GM10266 (cell line): ENCODE data around the gene ESRP2.

Experiments
- DNase-seq: peaks from one replicate; pipeline ENCODE4 v3.0.0; 2012; ENCODE audit errors: extremely low spot score
- TF ChIP-seq, protein P1 (sequence below): IDR thresholded peaks from 2 replicates; pipeline ENCODE4 v1.5.1; 2012; ENCODE audit warnings: mild to moderate bottlenecking, low read depth; ENCODE audit not compliant: control insufficient read depth, insufficient read depth; ENCODE audit errors: missing control alignments

Gene ESRP2

DNA sequence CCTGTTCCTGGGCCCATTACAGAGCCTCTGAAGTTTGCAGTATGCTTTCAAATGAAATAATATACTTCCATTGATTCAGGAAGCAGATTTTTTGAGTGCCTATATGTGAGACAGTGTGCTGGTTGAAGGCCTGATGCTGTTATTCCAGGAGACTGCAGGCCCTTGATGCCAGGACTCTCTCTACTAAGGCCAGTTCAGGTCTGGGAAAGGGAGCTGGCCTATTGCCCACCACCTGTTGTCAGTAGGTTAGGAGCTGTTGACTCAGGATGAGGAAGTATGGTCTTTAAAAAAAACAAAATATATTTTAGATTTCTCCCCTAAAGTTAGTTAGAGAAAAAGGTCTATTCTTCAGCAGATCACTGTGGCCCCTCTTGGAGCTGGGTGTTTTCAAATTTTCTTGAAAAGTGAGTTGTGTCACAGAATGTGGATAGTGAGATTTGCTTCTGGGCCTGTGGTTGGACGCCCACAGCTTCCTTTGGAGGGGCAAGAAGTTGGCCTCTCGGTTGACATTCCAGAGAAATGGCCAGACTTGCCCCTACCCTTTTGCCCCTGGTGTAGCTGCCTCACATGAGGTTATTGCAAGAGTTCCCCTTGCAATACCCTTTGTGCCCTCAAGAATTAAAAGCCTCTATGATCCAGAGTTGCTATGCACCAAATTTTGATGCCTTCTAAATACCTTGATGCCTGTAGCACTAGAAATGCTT lies 7.9 kb downstream of the ESRP2 start:
- no peak for DNase-seq
- TF ChIP-seq, protein P1, sequence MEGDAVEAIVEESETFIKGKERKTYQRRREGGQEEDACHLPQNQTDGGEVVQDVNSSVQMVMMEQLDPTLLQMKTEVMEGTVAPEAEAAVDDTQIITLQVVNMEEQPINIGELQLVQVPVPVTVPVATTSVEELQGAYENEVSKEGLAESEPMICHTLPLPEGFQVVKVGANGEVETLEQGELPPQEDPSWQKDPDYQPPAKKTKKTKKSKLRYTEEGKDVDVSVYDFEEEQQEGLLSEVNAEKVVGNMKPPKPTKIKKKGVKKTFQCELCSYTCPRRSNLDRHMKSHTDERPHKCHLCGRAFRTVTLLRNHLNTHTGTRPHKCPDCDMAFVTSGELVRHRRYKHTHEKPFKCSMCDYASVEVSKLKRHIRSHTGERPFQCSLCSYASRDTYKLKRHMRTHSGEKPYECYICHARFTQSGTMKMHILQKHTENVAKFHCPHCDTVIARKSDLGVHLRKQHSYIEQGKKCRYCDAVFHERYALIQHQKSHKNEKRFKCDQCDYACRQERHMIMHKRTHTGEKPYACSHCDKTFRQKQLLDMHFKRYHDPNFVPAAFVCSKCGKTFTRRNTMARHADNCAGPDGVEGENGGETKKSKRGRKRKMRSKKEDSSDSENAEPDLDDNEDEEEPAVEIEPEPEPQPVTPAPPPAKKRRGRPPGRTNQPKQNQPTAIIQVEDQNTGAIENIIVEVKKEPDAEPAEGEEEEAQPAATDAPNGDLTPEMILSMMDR, result no peak

DNA sequence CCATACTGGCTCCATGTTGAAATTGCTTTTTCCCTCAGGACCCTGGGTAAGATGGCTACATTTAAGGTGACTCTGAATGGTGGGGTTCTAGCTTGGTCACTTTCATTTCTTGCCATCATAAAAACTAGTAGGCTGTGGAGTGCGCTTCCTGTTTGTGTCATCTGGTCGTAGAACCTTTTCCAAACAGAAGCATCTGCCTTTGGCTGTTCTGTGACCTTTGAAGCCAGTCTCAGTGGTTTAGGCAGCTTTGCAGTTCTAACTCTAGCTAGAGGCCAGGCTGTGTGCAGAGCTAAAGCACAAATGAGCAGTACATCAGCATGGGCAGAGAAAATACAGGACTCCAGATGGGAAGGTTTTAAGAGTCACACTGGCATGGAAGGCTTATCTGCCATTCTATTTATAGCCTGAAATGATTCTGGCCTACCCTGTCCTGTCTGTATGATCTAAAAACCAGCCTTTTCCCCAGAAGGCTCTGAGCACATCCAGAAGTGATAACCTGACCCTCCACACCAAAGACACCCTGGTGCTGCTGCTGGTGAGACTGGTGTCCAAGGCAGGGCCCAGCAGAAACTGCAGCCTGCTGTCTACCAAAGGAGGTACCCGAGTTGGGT lies 8.6 kb downstream of the ESRP2 start:
- DNase-seq, result no peak
- TF ChIP-seq, protein P1, result no peak

DNA sequence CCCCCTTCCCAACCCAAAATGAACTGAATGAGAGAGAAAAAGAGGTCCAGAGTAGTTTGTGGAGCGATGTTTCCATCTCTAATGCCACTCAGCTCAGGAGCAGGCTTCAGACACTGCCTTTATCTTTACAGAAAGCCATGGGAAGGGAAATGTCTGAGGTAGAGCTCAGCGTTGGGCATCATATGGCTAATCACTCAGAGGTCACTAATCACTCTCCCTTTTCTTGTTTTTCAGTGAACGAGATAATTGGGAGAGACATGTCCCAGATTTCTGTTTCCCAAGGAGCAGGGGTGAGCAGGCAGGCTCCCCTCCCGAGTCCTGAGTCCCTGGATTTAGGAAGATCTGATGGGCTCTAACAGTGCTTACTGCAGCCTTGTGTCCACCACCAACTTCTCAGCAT lies 9.8 kb downstream of the ESRP2 start:
- no peak for DNase-seq
- TF ChIP-seq, protein P1, result no peak

DNA sequence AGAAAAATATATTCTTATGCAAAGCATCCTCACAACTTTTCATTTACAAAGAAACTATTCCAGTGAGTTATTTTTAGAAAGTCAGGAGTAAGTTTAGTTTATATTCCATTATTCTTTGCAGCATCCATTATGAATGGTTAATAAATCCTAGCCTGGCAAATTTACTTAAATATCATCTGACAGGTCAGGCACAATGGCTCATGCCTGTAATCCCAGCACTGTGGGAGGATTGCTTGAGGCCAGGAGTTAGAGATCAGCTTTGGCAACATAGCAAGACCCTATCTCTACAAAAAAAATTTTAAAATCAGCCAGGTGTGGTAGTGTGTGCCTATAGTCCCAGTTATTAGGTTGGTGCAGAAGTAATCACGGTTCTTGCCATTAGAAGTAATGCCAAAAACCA lies 12.9 kb downstream of the ESRP2 start:
- no peak for DNase-seq

DNA sequence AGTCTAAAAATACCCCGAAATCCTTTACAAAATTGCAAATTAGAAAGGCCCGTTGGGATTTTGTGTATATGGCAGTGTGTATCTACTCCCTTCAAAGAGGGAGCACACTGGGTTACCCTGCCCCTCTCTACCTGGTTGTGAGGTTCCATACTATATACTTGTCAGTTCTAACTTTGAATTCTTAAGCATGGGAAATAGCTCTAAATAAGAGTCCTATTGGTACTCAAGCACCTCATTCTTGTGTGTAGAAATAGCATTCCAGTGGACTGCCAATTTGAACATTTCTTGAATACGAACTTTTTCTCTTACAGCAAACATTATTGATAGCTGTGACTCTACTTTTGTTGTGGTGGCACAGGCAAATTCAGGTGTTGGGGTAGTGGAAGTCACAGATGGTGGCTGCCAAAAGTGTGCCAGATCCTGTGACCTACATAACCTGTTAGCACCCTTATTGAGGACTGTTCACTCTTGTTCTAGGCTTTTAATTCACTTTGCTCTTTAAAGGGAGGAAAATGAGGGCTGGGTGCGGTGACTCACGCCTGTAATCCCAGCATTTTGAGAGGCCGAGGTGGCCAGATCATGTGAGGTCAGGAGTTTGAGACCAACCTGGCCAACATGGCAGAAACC lies 16.1 kb downstream of the ESRP2 start:
- TF ChIP-seq, protein P1, result no peak
- no peak for DNase-seq

More for the DNA sequence above, 12.9 kb downstream of the ESRP2 start:
- TF ChIP-seq, protein P1, result no peak

DNA sequence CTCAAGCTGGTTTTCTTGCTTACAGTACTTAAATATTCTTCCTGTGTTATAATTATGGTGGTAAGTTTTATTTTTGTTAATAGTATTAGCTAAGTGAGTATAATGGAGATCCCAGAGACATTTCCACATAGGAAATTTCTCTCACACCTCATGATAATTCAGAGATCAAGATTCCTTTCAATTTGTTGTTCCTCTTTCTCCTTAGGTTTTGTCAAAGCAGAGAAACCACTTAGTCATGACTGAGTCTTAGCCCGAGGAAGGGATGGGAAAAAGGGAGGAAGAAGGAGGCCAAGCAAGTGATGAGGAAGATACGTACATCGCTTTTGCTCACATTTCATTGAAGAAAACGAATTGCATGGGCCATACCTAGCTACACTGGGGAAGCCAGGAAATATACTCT lies 18.4 kb downstream of the ESRP2 start:
- TF ChIP-seq, protein P1, result no peak

DNA sequence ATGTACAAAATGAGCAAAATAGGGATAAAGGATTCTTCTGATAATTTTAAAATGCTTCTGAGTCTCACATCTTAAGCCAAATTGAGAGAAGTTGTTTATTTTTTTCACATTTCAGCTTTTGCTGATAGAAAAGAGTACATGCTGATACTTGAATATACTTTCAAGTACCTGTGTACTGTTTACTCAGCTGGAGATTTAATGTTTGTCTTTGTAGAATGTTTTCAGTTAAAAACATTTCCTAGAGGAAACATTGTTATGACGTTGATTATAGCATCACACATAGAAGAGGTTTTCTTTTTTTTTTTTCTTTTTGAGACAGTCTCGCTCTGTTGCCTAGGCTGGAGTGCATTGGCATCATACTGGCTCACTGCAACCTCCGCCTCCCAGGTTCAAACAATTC lies 19.7 kb downstream of the ESRP2 start:
- TF ChIP-seq, protein P1, result no peak
- DNase-seq, result no peak

More for the DNA sequence above, 18.4 kb downstream of the ESRP2 start:
- no peak for DNase-seq
